Activated gamma-delta T cell (primary cell): ENCODE data around the gene OR12D1.

Experiments
- DNase-seq: peaks from one replicate; lab custom pipeline; 2025; lab: John Stamatoyannopoulos, UW

OR12D1 gene

GRCh38 chr6:29465279-29465678 lies 50.6 kb downstream of the OR12D1 start:
- no peak for DNase-seq

- DNase-seq, result no peak
Measured at GRCh38 chr6:29465801-29466200, 51.1 kb downstream of the OR12D1 start.

- no peak for DNase-seq
Measured at GRCh38 chr6:29466241-29466640, 51.5 kb downstream of the OR12D1 start.
